Adrenal gland (tissue), 12 donors: Measurements from ENCODE around the gene TRAF7. TPM values are rescaled to one million over a fixed set of nuclear protein-coding genes. Genes with fewer than 3 reads are reported as not detected.

Experiments
- DNase-seq, 7 donors: peaks; one replicate each; pipeline ENCODE4 v3.0.0-alpha.2; 2019 to 2020
- H3K27ac ChIP-seq, 5 donors: fragments of 200-600 bp; sonication (generic) in 4 of 5; 1 replicate in 3 of 5; 2 replicates in 2 of 5; pipeline versions ENCODE4 v1.5.1 to v1.8.0; 2016 to 2020; ENCODE audit warnings: mild to moderate bottlenecking in 1 of 5
- H3K27me3 ChIP-seq: fragments of 200-600 bp; 2 replicates; pipeline ENCODE4 v1.8.0; 2021
- H3K36me3 ChIP-seq, 2 donors: fragments of 200-600 bp; replicated peaks in 1 of 2; 1 replicate in 1 of 2; 2 replicates in 1 of 2; pipeline versions ENCODE4 v1.5.1 to v1.8.0; 2018 to 2022
- H3K4me1 ChIP-seq, 2 donors: fragments of 200-600 bp; replicated peaks in 1 of 2; 1 replicate in 1 of 2; 2 replicates in 1 of 2; pipeline versions ENCODE4 v1.5.1 to v1.8.0; 2018 to 2021
- H3K4me3 ChIP-seq, 4 donors: fragments of 200-600 bp; sonication (generic) in 3 of 4; one replicate each; pipeline ENCODE4 v1.5.1; 2016 to 2018
- H3K9me3 ChIP-seq, 3 donors: fragments of 200-600 bp; sonication (generic) in 1 of 3; replicated peaks in 1 of 3; 1 replicate in 2 of 3; 2 replicates in 1 of 3; pipeline versions ENCODE4 v1.5.1 to v1.8.0; 2016 to 2021
- CTCF ChIP-seq, 6 experiments: fragments of 450-650 bp in 4 of 6; fragments of 200-600 bp in 2 of 6; sonication (generic) in 1 of 6; IDR thresholded peaks; 1 replicate in 5 of 6; 2 replicates in 1 of 6; pipeline versions ENCODE4 v1.5.1 to v1.8.0; 2016 to 2021; ENCODE audit warnings: antibody characterized with exemption in 6 of 6, mild to moderate bottlenecking in 2 of 6, moderate library complexity in 1 of 6
- POLR2A ChIP-seq, 2 donors: fragments of 450-650 bp; IDR thresholded peaks; one replicate each; pipeline ENCODE4 v1.6.1; 2017; ENCODE audit warnings: antibody characterized with exemption in 2 of 2, mild to moderate bottlenecking in 2 of 2, moderate library complexity in 1 of 2
- WGBS, 4 donors: extraction: QIAGEN DNeasy Blood & Tissue Kit in 2 of 4; methylation state at CpG; one replicate each; pipeline versions ENCODE4 v1.1.5 to v1.1.7; 2013 to 2017; 5-methylcytosine and 5-hydroxymethylcytosine counted together
- intact Hi-C, 2 donors: fragments of 100-400 bp; cut with DNase I; formaldehyde crosslinking; loops; one replicate each; pipeline versions ENCODE4 v1.14.1 to v1.15.0; 2022 to 2023
- polyA plus RNA-seq, 3 donors: library from polyadenylated mRNA; stranded (reverse); fragments of 200-250 nt in 2 of 3; fragments of 350-450 nt in 1 of 3; fragmentation: Illumina TruSeq in 1 of 3; extraction: RNeasy Lipid Tissue Mini Kit (QIAGEN cat#74804) in 1 of 3; gene quantifications; one replicate each; pipeline ENCODE4 v1.2.3, GENCODE V29; 2013 to 2014
- total RNA-seq, 9 donors: library from RNA; depleted of rRNA in 4 of 9; stranded (reverse); fragments of >200 nt in 4 of 9; fragments of 120-200 nt in 1 of 9; fragmentation: NEBNext Ultra II Directional in 1 of 9; extraction: Animal tissue kit (Norgen Biotek cat#: 25700) in 1 of 9; gene quantifications; one replicate each; pipeline versions ENCODE4 v1.1.0 to v1.2.4, GENCODE V29; 2013 to 2023
- donor health status: healthy with polysubstance abuse.
- donor health status: Bipolar disorder and iron deficiency.
- donor health status: DM: yes; HTN: yes; CAD: no.
- donor health status: DM: no; HTN: no; CAD: no.
- donor health status: DM: no; HTN: no; CAD: no.
- donor health status: DM: yes; HTN: yes; CAD: no.

The TRAF7 gene
- total and polyA plus RNA-seq, 12 donors = 21.0 to 129 (median 52.2) TPM

- H3K27me3 ChIP-seq = no peaks in the 10 kb centered on the region
- H3K27ac ChIP-seq = no peak overlapping the region
- peaks cover 0 to 21% of the 10 kb centered on the region in 2 donors for H3K36me3 ChIP-seq
- no peak for TF ChIP-seq CTCF (IDR thresholded peaks at IDR 0.05)
- TF ChIP-seq POLR2A (IDR thresholded peaks at IDR 0.05) = no peak
- no peaks in the 10 kb centered on the region for H3K9me3 ChIP-seq
- H3K4me3 ChIP-seq = no peak overlapping the region
- no peaks in the 10 kb centered on the region for H3K4me1 ChIP-seq
- intact Hi-C loops = no loop called here
- 95 to 96% (median 95%) methylated on average over 13 to 43 of the region's 43 CpGs for WGBS, 4 donors
- no peak for DNase-seq
These were observed 24.9 kb downstream of the TRAF7 start for GRCh38 chr16:2180461-2180860.

- Histone ChIP-seq H3K27me3 (no peaks in the 10 kb centered on the region), H3K4me1 (no peaks in the 10 kb centered on the region), H3K27ac (no peak overlapping the region), H3K9me3 (no peaks in the 10 kb centered on the region), H3K36me3 (peaks cover 0 to 13% of the 10 kb centered on the region in 2 donors), H3K4me3 (no peak overlapping the region)
- intact Hi-C loops = no loop called here
- WGBS, 4 donors = 87 to 100% (median 90%) methylated on average over 8 to 46 of the region's 46 CpGs
- DNase-seq = no peak
- TF ChIP-seq CTCF (IDR thresholded peaks at IDR 0.05) = no peak
- no peak for TF ChIP-seq POLR2A (IDR thresholded peaks at IDR 0.05)
These were observed 25.7 kb downstream of the TRAF7 start for GRCh38 chr16:2180962-2181923.

- H3K4me3 ChIP-seq = no peak overlapping the region
- H3K9me3 ChIP-seq = no peaks in the 10 kb centered on the region
- no peaks in the 10 kb centered on the region for H3K27me3 ChIP-seq
- H3K36me3 ChIP-seq = peaks cover 0 to 6% of the 10 kb centered on the region in 2 donors
- DNase-seq = no peak
- H3K27ac ChIP-seq = no peak overlapping the region
- intact Hi-C loops = no loop called here
- WGBS, 4 donors = 91 to 94% (median 92%) methylated on average over 10 to 20 of the region's 20 CpGs
- no peaks in the 10 kb centered on the region for H3K4me1 ChIP-seq
- TF ChIP-seq POLR2A (IDR thresholded peaks at IDR 0.05) = no peak
- TF ChIP-seq CTCF (IDR thresholded peaks at IDR 0.05) = no peak
These were observed 26.4 kb downstream of the TRAF7 start for GRCh38 chr16:2181952-2182351.

- TF ChIP-seq POLR2A (IDR thresholded peaks at IDR 0.05) (no peak), CTCF (IDR thresholded peaks at IDR 0.05) (no peak)
- WGBS, 4 donors = 93 to 100% (median 96%) methylated on average over 15 to 30 of the region's 30 CpGs
- Histone ChIP-seq H3K9me3 (no peaks in the 10 kb centered on the region), H3K36me3 (no peaks in the 10 kb centered on the region), H3K27ac (no peak overlapping the region), H3K27me3 (no peaks in the 10 kb centered on the region), H3K4me1 (no peaks in the 10 kb centered on the region), H3K4me3 (no peak overlapping the region)
- intact Hi-C loops = no loop called here
- no peak for DNase-seq
These were observed 28.1 kb downstream of the TRAF7 start for GRCh38 chr16:2183671-2184070.
